Thoracic aorta endothelial cell (primary cell): ENCODE results near the gene GPR171. TPM values are rescaled to one million over a fixed set of nuclear protein-coding genes. Genes with fewer than 3 reads are reported as not detected.

ENCODE experiments used
- small RNA-seq: library from RNA; depleted of rRNA; stranded (forward); fragments of <200 nt; gene quantifications from one replicate; pipeline ENCODE3, GENCODE V24; 2012
- total RNA-seq: library from RNA; depleted of rRNA; stranded (reverse); fragments of >200 nt; gene quantifications from 2 replicates; pipeline ENCODE4 v1.2.3, GENCODE V29; 2012

Gene GPR171
- not detected in 2 replicates for total RNA-seq

DNA sequence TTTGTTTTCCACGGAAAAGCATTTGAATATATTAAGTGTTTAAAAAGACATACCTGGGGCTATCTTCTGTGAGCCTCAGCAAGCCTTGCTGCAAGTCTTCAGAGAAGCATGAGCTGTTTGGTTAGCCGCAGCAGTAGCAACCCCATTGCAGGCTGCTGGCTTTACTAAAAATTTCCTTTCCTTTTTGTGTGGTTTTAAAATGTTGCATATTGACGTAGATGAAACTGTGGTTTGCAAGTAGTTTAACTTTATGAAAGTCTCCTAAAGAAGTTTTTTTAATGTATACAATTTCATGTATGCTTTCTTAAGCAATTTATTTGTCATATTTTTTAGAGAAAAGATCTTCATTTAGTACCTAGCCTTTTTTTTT, at the start of gene GPR171:
GPR171 (minus strand) TSS at position 166 of the 370 bp plus-strand sequence. CDS start 3,830 bp downstream, outside the sequence.

Small RNA genes lying within 50 kb of the gene (small RNA-seq; reads per million reads assigned to genes)
- gene RNA5SP145: not detected

Other genes with a start within 250 kb of the GPR171 start
- not detected in 2 replicates for gene CLRN1, start 230.5 kb downstream of the GPR171 start, total RNA-seq
- gene MED12L, start 117.6 kb downstream of the GPR171 start, total RNA-seq: 0.57 and 0.66 TPM in 2 replicates
- not detected in 2 replicates for gene P2RY14, start 75.3 kb upstream of the GPR171 start, total RNA-seq
- gene GPR87, start 113.6 kb upstream of the GPR171 start, total RNA-seq: 0.29 TPM in 1 of 2 replicates, not detected in the other
- not detected in 2 replicates for gene P2RY13, start 126.3 kb upstream of the GPR171 start, total RNA-seq
- gene P2RY12, start 181.5 kb upstream of the GPR171 start, total RNA-seq: not detected in 2 replicates